Urothelium cell line (cell line): Measurements from ENCODE around the gene KRT6C.

ENCODE experiments used
- DNase-seq: peaks from one replicate; pipeline ENCODE4 v3.0.0; 2011; ENCODE audit warnings: low spot score, mixed read lengths
- FAIRE-seq: peaks from 2 replicates; lab custom pipeline; 2011; peaks lifted over from hg19 to GRCh38; lab: Jason Lieb, UNC

The KRT6C gene

DNA sequence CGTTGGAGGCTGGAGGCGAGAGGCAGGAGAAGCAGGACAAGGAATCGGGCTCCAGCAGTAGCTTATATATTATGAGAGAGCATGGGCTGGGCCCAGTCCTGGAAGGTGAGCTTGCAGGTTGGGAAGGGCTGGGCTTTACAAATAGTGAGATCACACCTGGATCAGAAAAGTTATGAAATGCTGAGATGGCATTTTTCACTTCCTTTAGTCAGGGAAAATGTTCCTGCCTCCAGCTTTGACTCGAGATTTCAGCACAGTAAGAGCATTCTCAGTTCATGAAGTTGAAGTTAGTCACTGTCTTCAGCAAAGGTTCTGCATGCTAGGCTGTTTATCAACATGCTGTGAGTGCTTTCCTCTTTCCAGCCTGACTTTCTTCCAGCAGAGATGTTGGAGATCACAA, at the start of gene KRT6C:
KRT6C (minus strand) TSS at position 38 of the 400 bp plus-strand sequence. CDS start 68 bp downstream, outside the sequence.
- DNase-seq (no peak), FAIRE-seq (no peak)

DNA sequence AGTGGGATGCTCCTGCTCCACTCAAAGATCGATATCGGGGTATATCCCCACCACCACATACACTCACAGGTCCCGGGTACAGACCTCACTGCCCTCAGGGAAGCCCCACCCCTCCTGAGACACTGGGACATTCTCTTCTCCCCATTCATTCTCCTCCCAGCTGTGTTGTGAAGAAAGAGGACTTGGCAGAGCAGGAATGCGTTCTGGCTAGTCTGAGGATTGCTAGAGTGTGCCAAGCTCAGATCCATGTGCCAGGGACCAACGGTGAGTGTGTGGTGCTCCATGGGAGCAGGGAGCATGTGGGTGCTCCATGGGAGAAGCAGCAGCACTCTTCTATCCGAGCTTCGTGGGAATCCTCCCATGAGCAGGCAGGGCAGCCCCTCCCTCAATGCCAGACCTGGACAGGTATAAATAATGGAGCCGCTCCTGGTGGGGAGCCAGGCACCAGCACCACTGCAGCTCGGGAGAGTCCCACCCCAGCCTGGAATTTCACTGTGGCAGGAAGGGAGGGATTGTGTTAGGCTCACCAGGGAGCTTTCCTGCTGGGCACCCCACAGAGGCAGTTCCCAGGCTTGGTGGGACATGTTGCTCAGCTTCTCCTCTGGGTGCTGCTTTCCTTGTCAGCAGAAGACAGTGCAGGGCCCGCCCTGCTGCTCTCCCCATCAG, 48.9 kb upstream of the KRT6C start:
- no peak for DNase-seq
- FAIRE-seq, result no peak

DNA sequence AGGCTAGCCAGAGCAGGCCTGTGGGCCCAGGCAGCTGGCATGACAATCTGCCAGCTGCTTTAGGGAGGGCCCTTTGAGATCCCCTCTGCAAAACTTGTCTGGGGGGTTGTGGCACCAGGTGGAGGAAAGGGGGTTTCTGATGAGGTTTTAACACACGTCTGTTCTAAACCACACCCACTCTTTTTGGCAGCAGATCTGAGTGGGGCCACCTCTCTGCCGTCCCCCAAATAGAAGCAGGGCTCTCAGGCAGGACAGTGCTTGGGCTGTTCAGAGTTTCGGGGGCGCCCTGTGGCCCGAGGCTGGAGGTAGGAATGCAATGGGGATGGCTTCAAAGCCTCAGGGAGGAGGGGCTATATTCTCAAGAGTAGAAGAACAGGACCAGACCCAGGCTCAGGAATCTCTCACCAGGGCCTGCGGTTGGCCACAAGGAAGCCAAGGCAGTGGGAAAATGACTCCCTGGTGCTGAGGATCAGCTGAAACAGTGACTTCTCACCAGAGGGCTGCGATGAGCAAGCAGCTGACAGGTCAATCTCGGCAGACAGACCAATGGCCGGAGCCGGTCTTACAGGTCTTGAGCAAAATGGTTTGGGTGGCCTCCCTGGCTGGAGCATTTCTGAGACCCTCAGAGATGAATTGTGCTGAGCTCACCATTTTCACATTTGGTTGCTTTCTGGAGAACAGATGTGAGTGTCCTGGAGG, 48.1 kb upstream of the KRT6C start:
- no peak for FAIRE-seq

DNA sequence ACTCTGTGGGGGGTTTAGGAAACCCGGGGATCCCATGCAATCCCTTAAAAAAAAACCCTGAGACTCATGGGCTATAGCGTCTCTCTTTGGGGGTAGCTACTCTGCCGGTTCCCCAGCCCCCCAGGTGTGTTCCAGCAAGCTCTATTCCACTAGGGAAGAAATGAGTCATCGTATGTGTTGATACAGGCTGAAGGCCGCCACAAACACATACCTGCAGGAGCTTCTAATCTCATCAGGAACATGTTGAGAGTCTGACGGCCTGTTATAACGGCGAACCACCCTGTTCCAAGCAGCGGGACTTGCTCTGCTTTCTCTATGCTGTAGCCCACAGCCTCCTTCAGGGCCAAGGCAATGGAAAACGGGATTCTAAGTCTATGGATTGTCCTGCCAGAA, 47.6 kb upstream of the KRT6C start:
- FAIRE-seq, result no peak
- peak; percentile 65 for DNase-seq

More for the DNA sequence above, 48.1 kb upstream of the KRT6C start:
- no peak for DNase-seq

DNA sequence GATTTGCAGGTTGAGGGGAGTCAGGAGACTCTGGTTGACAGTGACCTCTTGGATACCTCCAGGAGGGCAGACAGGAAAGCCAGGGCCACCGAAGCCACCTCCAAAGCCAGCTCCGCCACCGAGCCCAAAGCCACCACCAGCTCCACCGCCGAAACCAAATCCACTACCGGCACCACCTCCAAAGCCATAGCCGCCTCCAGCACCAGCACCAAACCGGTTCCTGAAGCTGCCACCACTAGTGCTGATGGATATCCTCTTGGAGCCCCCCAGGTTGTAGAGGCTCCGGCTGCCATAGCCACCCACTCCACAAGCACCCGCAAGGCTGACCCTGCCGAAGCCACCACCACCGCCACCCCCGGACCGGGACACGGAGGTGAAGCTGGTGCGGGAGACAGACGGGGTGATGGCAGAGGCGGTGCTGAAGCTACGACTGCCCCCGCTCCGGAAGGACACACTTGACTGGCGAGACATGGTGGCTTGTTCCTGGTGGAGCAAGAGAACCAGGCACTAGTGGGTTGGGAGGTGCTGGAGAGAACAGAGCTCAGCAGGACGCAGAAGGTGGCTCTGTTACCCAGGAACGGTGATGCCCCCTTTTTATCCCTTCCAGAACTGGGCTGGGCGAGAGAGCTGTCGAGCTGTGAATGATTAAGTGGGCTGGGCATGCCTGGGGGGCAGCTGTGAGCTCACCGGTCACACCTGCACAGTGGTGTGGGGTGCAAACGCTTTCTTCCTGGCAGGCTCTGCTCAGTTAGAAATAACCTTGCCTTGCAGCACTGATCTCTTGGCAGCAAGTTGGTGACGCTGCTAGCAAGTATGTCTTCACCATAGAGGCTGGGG, 46.4 kb upstream of the KRT6C start, which contains the start of gene KRT5:
KRT5 (minus strand) TSS at position 569 of the 837 bp plus-strand sequence; CDS start at position 471, 98 bp downstream.
- no peak for DNase-seq
- FAIRE-seq, result no peak

DNA sequence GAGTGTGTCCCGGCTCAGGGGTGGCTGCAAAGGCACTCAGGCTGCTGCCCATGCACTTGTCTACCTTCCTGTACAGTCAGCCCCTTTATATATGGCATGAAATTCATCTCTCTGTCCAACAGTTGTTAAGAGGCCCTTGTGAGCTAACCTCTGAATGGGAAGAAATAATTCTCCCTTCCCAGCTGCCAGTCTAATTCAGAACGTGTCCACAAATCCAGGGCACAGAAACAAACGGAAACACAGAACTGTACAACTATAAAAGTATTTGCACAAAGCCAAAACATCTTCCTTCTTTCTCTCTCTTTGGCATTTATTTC, 45.7 kb upstream of the KRT6C start:
- DNase-seq (no peak), FAIRE-seq (no peak)

DNA sequence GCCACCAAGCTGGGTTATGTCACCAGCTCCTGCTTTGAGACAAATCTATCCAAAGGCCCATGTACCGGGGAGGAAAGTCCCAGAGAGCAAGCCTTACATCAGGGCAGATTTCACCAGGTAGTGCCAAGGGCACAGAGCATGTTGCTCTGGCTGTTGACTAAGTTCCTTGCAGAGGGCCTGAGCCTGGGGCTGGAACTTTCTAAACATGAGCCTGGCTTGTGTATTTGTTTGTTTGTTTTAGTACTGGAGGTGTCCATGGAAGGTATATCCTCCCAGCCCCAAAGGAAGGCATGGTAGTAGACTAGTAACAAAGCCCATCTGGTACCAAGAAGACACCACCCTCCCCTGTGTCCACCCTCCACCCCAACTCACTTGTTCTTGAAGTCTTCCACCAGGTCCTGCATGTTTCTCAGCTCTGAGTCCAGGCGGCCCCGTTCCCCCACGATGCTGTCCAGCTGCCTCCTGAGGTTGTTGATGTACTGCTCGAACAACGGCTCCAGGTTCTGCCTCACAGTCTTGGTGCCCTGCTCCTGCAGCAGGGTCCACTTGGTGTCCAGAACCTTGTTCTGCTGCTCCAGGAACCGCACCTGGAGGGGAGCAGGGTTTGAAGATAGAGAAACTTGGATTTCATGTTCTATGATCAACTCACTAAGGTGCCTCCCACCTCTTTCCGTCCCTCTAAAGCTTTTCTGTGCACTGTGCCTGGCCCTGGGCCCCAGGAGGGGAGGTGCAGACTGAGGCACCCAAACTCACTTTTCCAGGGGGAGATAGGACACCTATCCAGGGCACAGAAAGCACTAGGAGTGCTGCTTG, 45.2 kb upstream of the KRT6C start:
- FAIRE-seq (no peak), DNase-seq (no peak)

DNA sequence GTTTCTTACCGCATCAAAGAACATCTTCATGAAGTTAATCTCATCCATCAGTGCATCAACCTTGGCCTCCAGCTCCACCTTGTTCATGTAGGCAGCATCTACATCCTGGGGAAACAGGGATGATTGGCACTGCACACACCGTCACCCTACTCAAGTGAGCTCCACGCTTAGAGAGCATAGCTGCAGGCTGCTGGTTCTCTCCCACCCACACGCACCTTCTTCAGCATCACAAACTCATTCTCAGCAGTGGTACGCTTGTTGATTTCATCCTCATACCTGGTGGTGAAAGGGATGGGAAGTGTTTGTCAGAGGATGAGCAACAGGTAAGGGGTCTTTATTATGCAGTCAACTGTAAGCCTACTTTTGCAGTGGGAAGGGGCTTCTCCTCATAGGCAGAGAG, 44.3 kb upstream of the KRT6C start:
- FAIRE-seq (no peak), DNase-seq (no peak)

DNA sequence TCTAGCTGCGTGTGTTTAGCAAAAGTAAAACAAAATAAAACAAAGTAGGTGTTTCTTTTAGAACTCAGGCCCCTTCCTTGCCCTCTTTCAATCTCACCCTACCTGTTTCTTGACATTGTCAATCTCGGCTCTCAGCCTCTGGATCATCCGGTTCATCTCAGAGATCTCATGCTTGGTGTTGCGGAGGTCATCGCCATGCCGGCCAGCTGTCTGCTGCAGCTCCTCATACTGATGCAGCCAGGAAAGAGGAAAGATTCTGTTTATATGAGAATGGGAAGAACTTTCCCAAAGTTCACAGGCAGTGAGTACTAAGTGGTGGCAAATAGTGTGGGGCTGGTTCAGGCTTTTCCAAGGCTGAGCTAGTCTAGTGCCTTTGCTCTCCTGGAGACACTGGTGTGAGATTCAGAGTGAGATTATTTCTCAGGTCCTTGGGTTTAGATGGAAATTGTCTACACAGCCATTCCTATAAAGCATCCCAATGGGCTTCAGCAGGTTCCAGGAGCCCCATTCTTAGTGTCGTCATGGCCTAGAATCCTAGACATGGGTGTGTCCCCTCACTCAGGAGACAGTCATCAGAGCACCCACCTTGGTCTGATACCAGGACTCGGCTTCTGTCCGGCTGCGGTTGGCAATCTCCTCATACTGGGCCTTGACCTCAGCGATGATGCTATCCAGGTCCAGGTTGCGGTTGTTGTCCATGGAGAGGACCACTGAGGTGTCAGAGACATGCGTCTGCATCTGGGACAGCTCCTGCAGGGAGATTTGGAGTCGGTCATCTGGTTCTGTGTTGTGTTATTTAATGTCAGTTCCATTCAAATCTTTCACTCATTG, 43.6 kb upstream of the KRT6C start:
- DNase-seq, result no peak

DNA sequence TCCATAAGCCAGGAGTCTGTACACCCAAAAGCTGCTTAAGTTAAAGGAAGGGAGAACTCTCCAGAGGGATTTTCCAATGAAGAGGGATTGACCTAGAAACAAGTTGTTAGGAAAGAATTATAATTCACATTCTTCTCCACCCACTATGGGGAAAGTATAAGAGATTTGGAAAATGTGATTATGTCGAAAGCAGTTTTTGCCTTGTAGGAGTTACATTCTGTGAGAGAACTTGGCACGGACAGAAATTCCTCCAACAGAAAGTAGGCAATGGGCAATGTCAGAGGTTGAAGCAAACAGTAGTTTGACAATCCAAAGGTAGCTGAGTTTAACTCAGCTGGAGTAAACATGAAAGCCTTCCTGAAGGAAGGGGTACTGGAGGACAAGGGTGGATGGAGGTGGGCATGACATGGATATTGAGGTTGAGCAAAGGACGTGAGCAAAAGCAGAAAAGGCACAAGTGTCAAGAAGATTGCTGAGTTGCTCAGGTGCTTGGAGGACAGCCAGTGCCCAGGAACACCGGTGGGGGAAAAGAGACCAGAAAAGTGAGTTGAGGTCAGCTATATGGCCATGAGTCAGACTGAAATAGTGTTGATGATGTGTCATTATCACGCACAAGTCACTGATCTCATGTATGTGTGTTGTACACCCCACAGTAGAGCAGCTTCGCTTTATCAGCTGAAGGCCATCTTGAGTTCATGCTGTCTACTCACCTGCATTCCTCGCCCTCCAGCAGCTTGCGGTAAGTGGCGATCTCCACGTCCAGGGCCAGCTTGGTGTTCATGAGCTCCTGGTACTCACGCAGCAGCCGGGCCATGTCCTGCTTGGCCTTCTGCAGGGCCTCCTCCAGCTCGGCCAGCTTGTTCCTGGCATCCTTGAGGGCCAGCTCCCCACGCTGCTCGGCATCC, 42.6 kb upstream of the KRT6C start:
- no peak for DNase-seq
- peak; percentile 30 for FAIRE-seq

More for the DNA sequence above, 43.6 kb upstream of the KRT6C start:
- FAIRE-seq, result no peak

DNA sequence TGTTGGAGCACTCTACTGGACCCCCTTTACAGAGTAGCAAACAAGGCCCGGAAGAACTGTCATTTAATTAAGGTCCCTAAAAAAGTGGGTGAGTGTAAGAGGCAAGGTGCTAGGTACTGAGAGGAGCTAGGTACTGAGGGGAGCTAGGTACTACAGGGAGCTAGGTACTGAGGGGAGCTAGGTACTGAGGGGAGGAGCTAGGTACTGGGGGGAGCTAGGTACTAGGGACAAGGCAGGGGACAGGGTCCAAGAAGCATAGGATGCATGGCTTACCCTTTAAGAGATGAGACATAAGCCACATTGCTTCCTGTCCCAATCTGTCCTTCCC, 41.7 kb upstream of the KRT6C start:
- no peak for FAIRE-seq
- no peak for DNase-seq

DNA sequence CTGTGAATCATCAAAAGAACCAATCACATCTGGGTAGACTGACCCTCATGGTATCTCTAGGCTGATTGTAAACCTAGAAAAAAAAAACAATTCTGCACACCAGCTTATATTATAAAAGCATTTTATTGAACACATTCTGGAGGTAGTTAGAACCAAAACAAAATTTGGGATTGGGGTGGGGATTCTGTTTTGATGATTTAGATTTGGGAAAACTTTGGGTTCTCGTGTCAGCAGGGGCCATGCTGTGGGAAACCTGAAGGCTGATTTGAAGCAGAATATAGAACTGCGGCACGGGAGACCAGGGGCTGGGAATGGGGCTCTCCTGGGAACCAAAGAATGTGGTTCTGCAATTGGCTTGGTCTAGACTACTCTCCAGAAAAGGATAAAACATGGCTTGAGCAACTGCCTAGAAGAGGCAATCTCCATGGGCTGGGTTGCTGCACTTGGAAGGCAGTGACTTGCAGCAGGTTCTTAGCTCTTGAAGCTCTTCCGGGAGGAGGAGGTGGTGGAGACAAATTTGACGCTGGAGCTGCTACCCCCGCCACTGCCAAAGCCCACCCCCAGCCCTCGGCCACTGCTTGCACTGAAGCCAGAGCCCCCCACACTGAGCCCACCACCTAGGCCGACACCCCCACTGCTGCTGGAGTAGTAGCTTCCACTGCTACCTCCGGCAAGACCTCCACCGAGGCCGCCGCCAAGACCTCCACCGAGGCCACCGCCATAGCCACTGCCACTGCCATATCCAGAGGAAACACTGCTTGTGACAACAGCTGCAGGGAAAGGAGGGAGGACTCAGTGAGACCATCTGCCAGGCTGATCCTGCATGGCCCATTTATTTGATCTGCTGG, 41.1 kb upstream of the KRT6C start:
- DNase-seq (no peak), FAIRE-seq (no peak)

DNA sequence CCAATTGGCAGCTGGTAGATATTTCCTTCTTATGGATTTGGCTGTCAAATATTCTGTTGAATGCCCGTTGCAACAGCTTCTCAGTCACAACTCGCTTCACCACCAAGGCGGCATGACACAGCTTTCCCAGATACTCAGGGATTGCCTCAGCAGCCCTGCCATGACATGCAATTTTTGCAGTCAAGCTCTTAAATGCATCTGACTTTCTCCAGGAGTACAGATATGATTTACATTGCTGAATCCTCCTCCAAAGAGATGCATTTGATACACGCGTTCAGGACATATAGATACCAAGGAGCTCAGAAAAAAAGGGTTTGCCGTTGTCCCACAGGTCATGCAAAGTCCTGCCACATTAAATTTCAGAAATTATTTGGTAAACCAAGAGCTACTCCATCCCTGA, 40.1 kb upstream of the KRT6C start:
- DNase-seq (no peak), FAIRE-seq (no peak)

DNA sequence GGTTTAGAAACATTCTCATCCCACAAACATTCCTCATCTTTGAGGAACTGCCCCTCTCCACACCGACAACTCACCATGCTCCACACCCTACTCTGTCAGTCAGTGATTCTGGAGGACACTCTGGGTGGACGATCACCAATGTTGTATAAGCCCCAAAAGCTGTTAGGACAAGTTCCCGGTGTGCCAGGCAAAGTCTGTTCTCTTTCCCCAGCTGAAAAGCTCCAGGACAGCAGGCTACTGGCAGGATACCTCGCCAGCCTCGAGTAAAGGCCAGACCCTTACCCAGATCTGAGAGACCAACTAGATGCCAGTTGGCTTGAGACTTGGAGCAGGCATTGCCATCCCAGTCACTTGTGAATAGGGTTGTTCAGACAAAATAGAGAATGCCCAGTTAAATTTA, 34.6 kb upstream of the KRT6C start:
- peak; percentile 32 for FAIRE-seq
- no peak for DNase-seq

DNA sequence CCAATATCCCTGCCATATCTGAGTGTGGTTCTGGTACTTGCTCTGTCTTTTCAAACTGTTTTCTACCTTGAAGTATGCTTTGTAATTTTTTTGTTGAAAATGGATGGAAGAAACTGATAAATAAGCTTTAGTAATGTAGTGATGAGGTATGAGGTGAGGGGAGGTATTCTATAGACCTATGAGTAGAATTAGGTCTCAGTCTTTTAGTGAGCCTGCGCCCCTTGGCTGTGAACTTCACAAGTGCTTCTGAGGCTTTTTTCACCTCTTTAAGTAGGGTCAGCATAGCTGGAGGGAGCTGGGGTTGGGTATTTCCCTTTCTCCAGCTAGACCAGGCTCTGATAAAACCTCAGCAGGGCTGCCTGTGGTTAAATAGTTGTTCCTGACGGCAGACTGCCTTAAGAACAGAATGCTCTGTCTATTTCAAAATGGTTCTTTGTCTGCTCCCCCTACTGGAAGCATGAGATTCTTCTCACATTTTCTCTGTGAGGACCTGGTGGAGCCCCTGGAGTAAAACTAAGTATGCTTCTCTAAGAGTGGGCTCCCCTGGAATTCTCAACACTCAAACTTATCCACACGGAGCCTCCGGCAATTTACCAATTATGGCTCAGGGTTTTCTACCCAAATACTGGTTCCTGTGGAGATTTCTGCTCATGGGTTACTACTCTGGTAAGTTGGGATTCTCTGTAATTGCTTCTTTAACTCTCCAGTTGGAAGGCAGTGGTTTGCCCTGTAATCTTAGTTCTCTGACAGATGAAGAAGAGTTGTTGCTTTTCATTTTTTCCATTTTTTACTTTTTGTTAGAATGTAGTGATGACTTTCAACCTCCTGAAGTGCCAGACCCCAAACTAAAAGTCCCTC, 33.5 kb upstream of the KRT6C start:
- DNase-seq, result peak; percentile 70
- no peak for FAIRE-seq

DNA sequence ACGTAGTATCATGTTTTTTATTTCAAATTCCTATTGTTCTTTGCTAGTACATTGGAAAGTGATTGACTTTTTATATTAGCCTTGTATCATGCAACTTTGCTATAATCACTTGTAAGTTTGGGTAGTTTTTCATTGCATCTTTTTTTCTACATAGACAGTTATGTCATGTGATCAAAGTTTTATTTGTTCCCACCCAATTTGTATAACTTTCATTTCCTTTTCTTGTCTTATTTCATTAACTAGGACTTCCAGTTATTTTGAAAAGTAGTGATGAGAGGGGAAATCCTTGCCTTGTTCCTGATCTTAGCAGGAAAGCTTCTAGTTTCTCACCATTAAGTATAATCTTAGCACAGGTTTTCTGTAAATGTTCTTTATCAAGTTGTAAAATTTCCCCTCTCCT, 29.3 kb upstream of the KRT6C start:
- no peak for DNase-seq
- no peak for FAIRE-seq

DNA sequence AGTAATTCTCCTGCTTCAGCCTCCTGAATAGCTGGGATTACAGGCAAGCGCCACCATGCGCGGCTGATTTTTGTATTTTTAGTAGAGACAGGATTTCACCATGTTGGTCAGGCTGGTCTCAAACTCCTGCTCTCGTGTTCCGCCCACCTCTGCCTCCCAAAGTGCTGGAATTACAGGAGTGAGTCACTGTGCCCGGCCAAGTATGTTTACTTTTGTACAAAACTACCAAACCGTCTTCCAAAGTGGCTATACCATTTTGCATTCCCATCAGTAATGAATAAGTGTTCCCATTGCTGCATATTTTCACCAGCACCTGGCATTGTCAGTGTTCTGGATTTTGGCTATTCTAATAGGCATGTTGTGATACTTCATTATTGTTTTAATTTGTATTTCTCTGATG, 27.9 kb upstream of the KRT6C start:
- no peak for FAIRE-seq

More for the DNA sequence above, 27.9 kb upstream of the KRT6C start:
- DNase-seq, result no peak
